GM23338 (cell line): ENCODE results near the gene TLR9. TPM values are rescaled to one million over a fixed set of nuclear protein-coding genes. Genes with fewer than 3 reads are reported as not detected.

ENCODE experiments used
- ATAC-seq: fragments of 200-7000 bp; cut with Tn5 transposase; 3 replicates; pipeline ENCODE4 v1.9.1; 2020
- DNase-seq: peaks from one replicate; pipeline ENCODE4 v3.0.0-alpha.2; 2015; ENCODE audit warnings: low spot score
- H2AFZ ChIP-seq: fragments of 200-600 bp; sonication (generic); 2 replicates; pipeline ENCODE4 v1.8.0; 2016; ENCODE audit warnings: antibody characterized with exemption, mild to moderate bottlenecking, moderate library complexity
- H3F3A ChIP-seq: fragments of 200-600 bp; sonication (generic); replicated peaks from 2 replicates; pipeline ENCODE4 v1.8.0; 2017; ENCODE audit warnings: antibody characterized with exemption, mixed run types, low read depth
- H3K27ac ChIP-seq: fragments of 200-600 bp; sonication (generic); 2 replicates; pipeline ENCODE4 v1.6.1; 2016; ENCODE audit warnings: low read depth
- H3K27me3 ChIP-seq: fragments of 200-600 bp; sonication (generic); 2 replicates; pipeline ENCODE4 v1.8.0; 2016; ENCODE audit warnings: mild to moderate bottlenecking, mixed run types, moderate library complexity; ENCODE audit not compliant: insufficient read depth
- H3K36me3 ChIP-seq: fragments of 200-600 bp; sonication (generic); 2 replicates; pipeline ENCODE4 v1.8.0; 2016; ENCODE audit warnings: mild to moderate bottlenecking; ENCODE audit not compliant: insufficient read depth
- H3K4me1 ChIP-seq: fragments of 200-600 bp; sonication (generic); 2 replicates; pipeline ENCODE4 v1.8.0; 2016; ENCODE audit warnings: mild to moderate bottlenecking, moderate library complexity; ENCODE audit not compliant: insufficient read depth
- H3K4me2 ChIP-seq: fragments of 200-600 bp; sonication (generic); 2 replicates; pipeline ENCODE4 v1.7.1; 2017; ENCODE audit warnings: mixed run types
- H3K4me3 ChIP-seq: fragments of 200-600 bp; sonication (generic); 2 replicates; pipeline ENCODE4 v1.6.1; 2016; ENCODE audit warnings: mixed run types
- H3K79me2 ChIP-seq: fragments of 200-600 bp; sonication (generic); replicated peaks from 2 replicates; pipeline ENCODE4 v1.8.0; 2017; ENCODE audit warnings: mild to moderate bottlenecking; ENCODE audit not compliant: insufficient read depth
- H3K9me2 ChIP-seq: fragments of 200-600 bp; sonication (generic); 2 replicates; pipeline ENCODE4 v1.8.0; 2017; ENCODE audit not compliant: insufficient read depth
- H4K20me1 ChIP-seq: fragments of 200-600 bp; sonication (generic); replicated peaks from 2 replicates; pipeline ENCODE4 v1.8.0; 2017; ENCODE audit warnings: mild to moderate bottlenecking; ENCODE audit not compliant: insufficient read depth
- H3K27ac Mint-ChIP-seq: 2 replicates; pipeline ENCODE4 v1.8.0; 2020; ENCODE audit warnings: inconsistent platforms, mild to moderate bottlenecking, moderate library complexity, mixed read lengths
- H3K27me3 Mint-ChIP-seq: 3 replicates; pipeline ENCODE4 v1.8.0; 2022; ENCODE audit warnings: low read depth, mild to moderate bottlenecking, moderate library complexity, mixed read lengths, inconsistent platforms; ENCODE audit not compliant: insufficient read depth, poor library complexity
- H3K36me3 Mint-ChIP-seq: 3 replicates; pipeline ENCODE4 v1.8.0; 2021; ENCODE audit warnings: low read depth, mild to moderate bottlenecking, inconsistent platforms, moderate library complexity, mixed read lengths
- H3K4me1 Mint-ChIP-seq: 3 replicates; pipeline ENCODE4 v1.8.0; 2020; ENCODE audit warnings: mild to moderate bottlenecking, inconsistent platforms, mixed read lengths
- H3K4me3 Mint-ChIP-seq: 3 replicates; pipeline ENCODE4 v1.8.0; 2021; ENCODE audit warnings: moderate library complexity, mild to moderate bottlenecking, inconsistent platforms, mixed read lengths
- H3K9me3 Mint-ChIP-seq: 3 replicates; pipeline ENCODE4 v1.8.0; 2020; ENCODE audit warnings: moderate library complexity, mild to moderate bottlenecking, inconsistent platforms, mixed read lengths
- CREB1 ChIP-seq: fragments of 250-450 bp; sonication (Bioruptor Pico); IDR thresholded peaks from 2 replicates; pipeline ENCODE4 v1.5.0; 2020; ENCODE audit warnings: low read depth, mild to moderate bottlenecking, moderate library complexity
- CTCF ChIP-seq, 2 experiments: fragments of 200-600 bp in 1 of 2; sonication (generic) in 1 of 2; conservative IDR thresholded peaks; 2 replicates each; pipeline versions ENCODE4 v1.5.1 to v1.6.1; 2016 to 2017; ENCODE audit warnings: antibody characterized with exemption in 2 of 2, low read depth in 2 of 2, mild to moderate bottlenecking in 2 of 2, moderate library complexity in 1 of 2
- ETS1 ChIP-seq: IDR thresholded peaks from 2 replicates; pipeline ENCODE4 v1.6.1; 2016; ENCODE audit warnings: antibody characterized with exemption
- EZH2 ChIP-seq: fragments of 200-600 bp; sonication (generic); IDR thresholded peaks from one replicate; pipeline ENCODE4 v1.8.0; 2017; ENCODE audit warnings: antibody characterized with exemption, mild to moderate bottlenecking, low read depth; ENCODE audit not compliant: unreplicated experiment
- EZH2phosphoT487 ChIP-seq: fragments of 200-600 bp; sonication (generic); IDR thresholded peaks from one replicate; pipeline ENCODE4 v1.8.1; 2018; ENCODE audit warnings: antibody characterized with exemption; ENCODE audit not compliant: unreplicated experiment
- JUNB ChIP-seq: IDR thresholded peaks from one replicate; pipeline ENCODE4 v1.6.1; 2016; ENCODE audit warnings: antibody characterized with exemption; ENCODE audit not compliant: unreplicated experiment
- NANOG ChIP-seq: IDR thresholded peaks from 2 replicates; pipeline ENCODE4 v1.6.1; 2016; ENCODE audit warnings: antibody characterized with exemption, borderline replicate concordance
- POLR2AphosphoS5 ChIP-seq: IDR thresholded peaks from 2 replicates; pipeline ENCODE4 v1.6.1; 2016; ENCODE audit warnings: antibody characterized with exemption, low read depth
- REST ChIP-seq: IDR thresholded peaks from one replicate; pipeline ENCODE4 v1.6.1; 2018; ENCODE audit warnings: antibody characterized with exemption; ENCODE audit not compliant: unreplicated experiment
- STAT1 ChIP-seq: IDR thresholded peaks from one replicate; pipeline ENCODE4 v1.6.1; 2016; ENCODE audit warnings: antibody characterized with exemption; ENCODE audit not compliant: unreplicated experiment
- ZNF114 ChIP-seq: fragments of 250-450 bp; sonication (Bioruptor Pico); IDR thresholded peaks from 2 replicates; pipeline ENCODE4 v1.5.0; 2020; ENCODE audit warnings: mild to moderate bottlenecking, moderate library complexity
- ZNF331 ChIP-seq: fragments of 250-450 bp; sonication (Bioruptor Pico); IDR thresholded peaks from 2 replicates; pipeline ENCODE4 v1.5.0; 2020; ENCODE audit warnings: low read depth, mild to moderate bottlenecking, moderate library complexity
- ZNF462 ChIP-seq: fragments of 250-450 bp; sonication (Bioruptor Pico); IDR thresholded peaks from 2 replicates; pipeline ENCODE4 v1.5.0; 2020; ENCODE audit warnings: mild to moderate bottlenecking, moderate library complexity
- polyA plus RNA-seq: library from polyadenylated mRNA; unstranded; fragments of >200 nt; fragmentation: Nextera tagmentation; extraction: Ambion mirVana; gene quantifications from 2 replicates; pipeline ENCODE4 v1.2.1, GENCODE V29; 2016
- total RNA-seq: library from RNA; depleted of rRNA; stranded (reverse); fragments of >200 nt; shearing (Covaris generic); gene quantifications from 2 replicates; pipeline ENCODE4 v1.2.3, GENCODE V29; 2014

TLR9 gene
- total and polyA plus RNA-seq, 2 experiments from 2014 or later: not detected

GRCh38 chr3:52193065-52193464, 32.4 kb downstream of the TLR9 start:
- TF ChIP-seq JUNB (no peak), CTCF (conservative IDR thresholded peaks at IDR 0.05; ENCODE audit: low read depth in 2 of 2) (no peak), ETS1 (no peak), POLR2AphosphoS5 (no peak), EZH2phosphoT487 (no peak), NANOG (no peak), EZH2 (no peak), REST (no peak), ZNF462 (CRISPR knock-in tag) (no peak), STAT1 (no peak), ZNF331 (CRISPR knock-in tag) (no peak), ZNF114 (CRISPR knock-in tag) (no peak), CREB1 (no peak)
- Histone ChIP-seq H2AFZ (no peak overlapping the region), H3F3A (peaks cover 11% of the 10 kb centered on the region; the same call in 1 of the 2 replicates), H3K79me2 (no peaks in the 10 kb centered on the region), H3K27me3 (no peaks in the 10 kb centered on the region), H3K27ac (no peak overlapping the region), H4K20me1 (no peaks in the 10 kb centered on the region), H3K4me2 (no peak overlapping the region), H3K4me3 (no peak overlapping the region), H3K9me2 (no peaks in the 10 kb centered on the region), H3K4me1 (peaks cover 5% of the 10 kb centered on the region; the same call in 1 of the 2 replicates), H3K36me3 (no peaks in the 10 kb centered on the region)
- Mint-ChIP-seq H3K27ac (no peak overlapping the region), H3K36me3 (no peaks in the 10 kb centered on the region), H3K4me3 (no peak overlapping the region), H3K4me1 (peaks cover 10% of the 10 kb centered on the region), H3K9me3 (no peaks in the 10 kb centered on the region), H3K27me3 (peaks cover 24% of the 10 kb centered on the region)
- ATAC-seq: no peak
- no peak for DNase-seq
